ENCODE data around the gene XXYLT1.

XXYLT1 gene

GRCh38 chr3:195147649-195148080 lies 123.3 kb downstream of the XXYLT1 start:
- no peak for DNase-seq

DNA sequence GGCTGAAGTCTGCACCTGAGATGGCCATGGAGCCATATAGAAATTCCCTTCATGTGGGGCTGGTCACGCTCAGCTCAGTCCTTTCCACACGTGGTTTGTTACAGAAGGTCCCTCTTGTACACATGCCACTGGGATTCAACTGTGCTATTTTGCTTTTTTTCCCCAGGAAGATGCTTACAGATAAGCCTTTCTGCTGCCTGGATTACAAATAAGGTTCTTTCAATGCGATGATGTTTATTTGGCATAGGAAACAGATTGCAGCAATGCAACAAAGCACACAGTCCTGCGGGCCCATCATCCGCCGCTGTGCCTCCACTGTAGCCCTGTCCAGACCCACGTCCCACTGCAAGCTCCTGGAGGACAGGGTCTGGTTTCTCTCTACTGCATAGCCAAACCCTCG lies 124.8 kb downstream of the XXYLT1 start:
- no peak for DNase-seq

DNA sequence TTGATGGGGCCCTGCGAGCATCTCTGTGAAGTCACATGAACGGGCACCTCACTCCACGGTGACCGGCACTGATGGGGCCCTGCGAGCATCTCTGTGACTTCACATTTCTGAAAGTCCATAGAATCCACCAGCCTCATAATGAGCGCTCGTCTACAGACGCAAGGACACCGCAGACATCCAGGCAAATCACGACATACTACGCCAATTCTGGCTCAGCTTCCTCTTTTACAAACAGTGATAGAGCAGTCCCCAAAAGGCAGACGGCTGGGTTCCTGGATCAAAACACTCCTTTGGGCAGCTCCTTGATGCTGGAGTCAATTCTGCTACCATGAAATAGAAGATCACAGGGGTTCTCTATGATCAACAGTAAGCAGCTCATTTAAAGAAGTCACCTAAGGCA lies 125.4 kb downstream of the XXYLT1 start:
- DNase-seq: no peak

DNA sequence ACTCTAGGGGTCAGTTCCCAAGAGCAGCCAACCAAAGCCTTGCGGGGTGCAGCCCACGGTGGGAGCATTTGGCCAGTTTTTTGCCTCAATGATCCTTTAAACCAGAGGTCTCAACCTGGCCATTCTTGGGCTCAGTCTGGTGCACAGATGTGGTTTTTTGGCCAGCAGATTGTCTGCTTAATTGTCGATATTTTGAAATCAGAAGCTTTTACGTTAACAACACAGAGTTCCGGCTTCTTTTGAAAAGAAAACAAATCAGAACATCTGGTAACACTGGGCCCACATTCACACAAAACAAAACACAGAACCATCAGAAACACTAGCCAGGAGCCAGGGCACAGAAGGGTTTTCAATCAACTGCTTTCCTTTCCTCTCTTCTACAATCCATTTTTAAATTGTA lies 127.7 kb downstream of the XXYLT1 start:
- DNase-seq: no peak

GRCh38 chr3:195142519-195142918 lies 128.4 kb downstream of the XXYLT1 start:
- no peak for DNase-seq

DNA sequence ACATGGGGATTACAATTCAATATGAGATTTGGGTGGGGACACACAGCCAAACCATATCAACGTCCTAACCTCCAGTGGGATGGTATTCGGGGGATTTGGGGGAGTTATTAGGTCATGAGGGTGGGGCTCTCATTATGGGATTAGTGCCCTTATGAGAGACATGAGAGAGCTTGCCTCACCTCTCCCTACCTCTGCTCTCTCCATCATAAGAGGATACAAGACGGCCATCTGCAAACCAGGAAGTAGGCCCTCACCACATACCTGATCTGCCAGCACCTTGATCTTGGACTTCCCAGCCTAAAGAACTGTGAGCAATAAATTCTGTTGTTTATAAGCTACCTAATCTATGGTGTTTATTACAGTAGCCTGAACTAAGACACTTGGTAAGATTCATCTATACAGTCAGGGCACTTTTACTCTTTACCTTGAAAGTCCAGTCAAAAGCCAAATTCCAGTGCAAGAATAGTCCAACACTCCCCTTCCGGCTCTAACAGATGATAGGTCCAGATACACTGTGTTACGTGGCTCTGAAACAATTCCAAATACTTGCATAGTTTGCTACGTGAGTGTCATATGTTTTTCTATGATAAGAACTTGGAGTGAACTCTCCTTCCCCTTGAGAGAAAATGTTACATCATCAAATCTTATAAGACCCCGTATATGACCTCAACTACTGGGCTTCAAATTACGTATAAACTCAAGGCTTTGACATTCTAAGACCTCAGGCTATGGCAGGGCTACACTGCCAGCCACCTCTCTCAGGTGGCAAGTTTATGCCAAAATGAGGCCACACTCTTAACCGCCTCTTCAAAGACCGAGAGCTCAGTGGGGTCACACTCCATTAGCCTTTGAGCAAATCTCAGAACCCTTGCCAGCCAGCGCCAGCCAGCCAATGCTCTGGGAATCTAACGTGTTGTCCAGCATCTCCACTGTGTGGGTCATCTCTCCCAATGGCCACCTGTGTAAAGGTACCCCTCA lies 129.9 kb downstream of the XXYLT1 start:
- no peak for DNase-seq

DNA sequence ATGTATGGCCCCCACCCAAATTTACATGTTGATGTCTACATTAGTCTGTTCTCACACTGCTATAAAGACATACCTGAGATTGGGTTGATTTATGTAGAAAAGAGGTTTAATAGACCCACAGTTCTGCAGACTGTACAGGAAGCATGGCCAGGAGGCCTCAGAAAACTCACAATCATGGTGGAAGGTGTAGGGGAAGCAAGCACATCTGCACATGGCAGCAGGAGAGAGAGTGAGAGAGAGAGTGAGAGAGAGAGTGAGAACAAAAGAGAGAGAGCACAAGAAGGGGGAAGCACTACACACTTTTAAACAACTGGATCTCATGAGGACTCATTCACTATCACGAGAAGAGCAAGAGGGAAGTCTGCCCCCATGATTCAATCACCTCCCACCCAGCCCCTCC lies 130.5 kb downstream of the XXYLT1 start:
- no peak for DNase-seq

GRCh38 chr3:195139876-195140240 lies 131.1 kb downstream of the XXYLT1 start:
- no peak for DNase-seq

- no peak for DNase-seq
These were observed 131.7 kb downstream of the XXYLT1 start for GRCh38 chr3:195139091-195139875.

GRCh38 chr3:195137638-195138588 lies 133.0 kb downstream of the XXYLT1 start:
- DNase-seq: no peak

- DNase-seq: no peak
These were observed 135.0 kb downstream of the XXYLT1 start for GRCh38 chr3:195135917-195136316.

DNA sequence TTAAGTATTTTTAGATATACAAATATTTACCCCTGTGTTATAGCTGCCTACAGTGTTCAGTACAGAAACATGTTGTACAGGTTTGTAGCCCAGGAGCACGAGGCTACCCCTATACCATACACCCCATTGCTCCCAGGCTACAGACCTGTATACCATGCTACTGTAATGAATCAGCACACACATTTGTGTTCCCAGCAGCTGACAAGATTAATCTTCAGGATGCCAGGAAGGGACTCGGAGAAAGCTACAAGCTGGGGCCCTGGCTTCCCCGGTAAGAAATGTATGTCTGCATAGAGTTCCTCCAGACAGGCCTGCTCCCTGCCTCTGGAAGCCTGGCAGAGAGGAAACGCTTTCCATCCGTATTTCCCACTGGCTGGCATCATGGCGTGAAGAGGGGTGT lies 136.5 kb downstream of the XXYLT1 start:
- DNase-seq: no peak

DNA sequence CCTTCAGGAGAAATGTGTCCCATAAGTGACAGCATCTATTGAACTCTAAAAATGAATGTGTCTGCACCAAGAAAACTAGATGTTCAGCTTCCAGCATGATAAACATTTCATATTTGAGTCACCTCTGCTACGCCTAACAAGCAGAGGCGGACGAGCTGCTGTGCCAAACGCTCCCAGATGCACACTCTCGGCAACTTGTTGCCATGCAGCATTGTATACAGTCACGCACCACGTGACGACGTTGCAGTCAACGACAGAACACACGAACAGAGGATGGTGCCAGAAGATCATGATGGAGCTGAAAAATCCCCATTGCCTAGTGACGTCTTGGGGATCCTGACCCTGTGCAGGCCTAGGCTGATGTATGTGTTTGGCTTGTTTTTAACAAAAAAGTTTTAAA lies 137.5 kb downstream of the XXYLT1 start:
- DNase-seq: peak; percentile 63

DNA sequence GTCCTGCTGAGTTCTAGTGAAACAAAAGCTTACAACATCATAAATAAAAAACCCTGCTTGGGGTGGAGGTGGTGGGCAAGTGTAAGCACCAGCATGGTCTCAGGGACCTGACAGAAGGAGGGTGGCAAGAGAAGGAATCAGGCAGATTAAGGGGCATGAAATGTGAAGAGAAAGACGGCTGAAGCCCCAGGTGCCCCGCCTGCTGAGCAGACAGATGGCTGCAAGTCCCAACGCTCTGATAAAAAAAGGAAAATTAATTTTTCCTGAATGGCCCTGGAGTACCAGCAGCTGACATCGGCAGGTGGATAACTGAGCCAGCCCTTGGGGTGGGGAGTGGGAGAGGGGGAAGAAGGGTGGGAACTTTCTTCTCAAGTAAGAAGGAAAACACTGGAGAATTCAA lies 137.9 kb downstream of the XXYLT1 start:
- no peak for DNase-seq

DNA sequence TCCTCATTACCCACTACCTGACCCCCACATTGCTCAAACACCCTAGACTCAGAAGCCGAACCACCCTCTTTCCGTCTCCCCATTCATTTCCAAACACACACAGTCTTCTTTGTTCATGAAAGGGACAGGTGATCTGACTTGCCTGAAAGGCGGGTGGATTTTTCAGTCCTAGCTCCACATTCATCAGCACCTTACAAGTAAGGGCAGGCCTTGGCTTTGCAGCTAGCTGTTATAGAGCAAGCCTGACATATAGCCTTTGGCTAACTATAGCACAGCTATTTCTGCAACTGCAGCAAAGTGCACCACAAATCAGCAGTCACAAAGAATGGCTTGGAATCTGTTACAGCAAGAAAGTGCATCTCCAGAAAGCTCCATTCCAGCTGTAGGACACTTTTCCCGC lies 139.8 kb downstream of the XXYLT1 start:
- DNase-seq: no peak

DNA sequence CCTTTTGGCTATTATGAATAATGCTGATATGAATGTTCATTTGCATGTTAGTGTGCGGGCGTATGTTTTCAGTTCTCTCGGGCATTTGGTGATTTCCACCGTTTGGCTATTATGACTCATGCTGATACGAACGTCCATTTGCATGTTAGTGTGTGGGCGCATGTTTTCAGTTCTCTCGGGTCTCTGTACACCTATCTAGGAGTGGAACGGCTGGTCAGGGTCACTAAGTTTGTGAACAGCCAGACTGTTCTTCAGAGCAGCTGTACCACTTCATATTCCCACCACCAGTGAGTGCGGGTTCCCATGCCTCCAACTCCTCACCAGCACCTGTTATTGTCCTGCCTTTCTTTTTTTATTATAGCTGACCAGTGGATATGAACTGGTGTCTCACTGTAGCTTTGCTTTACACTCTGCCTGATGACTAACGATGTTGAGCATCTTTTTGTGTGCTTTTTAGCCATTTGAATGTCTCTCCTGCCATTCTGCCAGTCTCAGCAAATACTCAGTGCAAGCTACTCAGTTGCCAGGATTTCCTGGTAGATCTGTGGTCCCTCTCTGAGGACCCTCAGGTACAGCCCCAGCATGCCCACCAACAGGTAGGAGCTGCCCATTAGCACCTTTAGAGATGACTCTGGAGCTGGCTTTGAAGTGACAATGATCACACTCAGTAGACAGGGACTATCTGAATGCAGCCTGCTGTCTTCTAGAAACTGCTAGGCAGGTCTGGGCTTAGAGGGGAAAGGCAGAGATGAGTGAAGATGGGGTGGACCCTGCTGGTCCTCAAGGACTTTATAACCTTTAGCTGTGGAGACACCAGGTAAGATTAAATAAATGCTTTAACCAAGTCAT lies 141.1 kb downstream of the XXYLT1 start:
- DNase-seq: no peak

- DNase-seq: no peak
These were observed 141.8 kb downstream of the XXYLT1 start for GRCh38 chr3:195129072-195129643.

- DNase-seq: no peak
These were observed 142.5 kb downstream of the XXYLT1 start for GRCh38 chr3:195128255-195129071.

- DNase-seq: no peak
These were observed 144.8 kb downstream of the XXYLT1 start for GRCh38 chr3:195126056-195126605.

DNA sequence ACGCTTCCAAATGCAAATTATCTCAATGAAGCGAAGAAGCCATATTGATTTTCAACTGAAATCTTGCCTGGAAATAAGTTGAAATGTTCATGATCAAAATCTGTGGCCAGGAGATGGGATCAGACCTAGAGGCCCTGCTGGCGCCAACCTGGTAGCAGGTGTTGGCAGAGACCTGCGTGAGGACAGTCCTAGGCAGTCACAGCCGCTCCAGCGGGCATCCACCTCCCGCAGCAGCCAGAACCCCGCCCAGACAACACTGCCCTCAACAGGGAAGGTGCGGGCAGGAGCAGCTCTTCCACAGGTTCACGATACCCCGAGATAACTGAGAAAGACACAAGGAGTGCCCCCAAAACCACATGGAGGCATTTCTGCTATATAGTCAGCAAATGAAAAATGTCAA lies 145.3 kb downstream of the XXYLT1 start:
- DNase-seq: no peak
